Astrocyte (in vitro differentiated cells and primary cell): ENCODE results near the gene DLGAP4.

ENCODE experiments used
- EZH2 ChIP-seq: IDR thresholded peaks from 2 replicates; pipeline ENCODE4 v1.6.1; 2012; ENCODE audit warnings: mild to moderate bottlenecking, low read length, inconsistent platforms; ENCODE audit not compliant: insufficient read depth
- TF ChIP-seq, protein P1 (sequence below): IDR thresholded peaks from 2 replicates; pipeline ENCODE4 v1.5.1; 2011; ENCODE audit warnings: low read depth, mild to moderate bottlenecking, inconsistent platforms, low read length, moderate library complexity; ENCODE audit not compliant: insufficient read depth

DNA sequence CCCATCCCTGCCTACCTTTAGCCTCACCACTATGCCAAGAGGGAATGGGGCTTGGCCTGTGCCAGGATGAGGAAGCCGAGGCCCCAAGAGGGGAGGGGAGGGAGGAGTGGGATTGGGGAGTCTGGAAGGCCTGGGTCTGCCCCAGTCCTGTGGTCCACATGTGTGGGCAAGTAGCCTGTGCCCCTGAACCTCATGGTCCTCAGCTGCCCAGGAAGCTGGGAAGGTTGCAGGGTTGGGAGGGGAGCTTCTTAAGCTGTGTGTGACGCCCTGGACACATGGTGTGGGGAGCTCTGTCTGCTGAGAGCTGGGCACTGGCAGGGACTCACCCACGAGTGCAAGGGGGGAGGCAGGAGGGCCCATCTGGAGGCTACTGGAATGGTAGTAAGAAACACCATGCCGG, 31.7 kb downstream of the DLGAP4 start:
- TF ChIP-seq, protein P1, sequence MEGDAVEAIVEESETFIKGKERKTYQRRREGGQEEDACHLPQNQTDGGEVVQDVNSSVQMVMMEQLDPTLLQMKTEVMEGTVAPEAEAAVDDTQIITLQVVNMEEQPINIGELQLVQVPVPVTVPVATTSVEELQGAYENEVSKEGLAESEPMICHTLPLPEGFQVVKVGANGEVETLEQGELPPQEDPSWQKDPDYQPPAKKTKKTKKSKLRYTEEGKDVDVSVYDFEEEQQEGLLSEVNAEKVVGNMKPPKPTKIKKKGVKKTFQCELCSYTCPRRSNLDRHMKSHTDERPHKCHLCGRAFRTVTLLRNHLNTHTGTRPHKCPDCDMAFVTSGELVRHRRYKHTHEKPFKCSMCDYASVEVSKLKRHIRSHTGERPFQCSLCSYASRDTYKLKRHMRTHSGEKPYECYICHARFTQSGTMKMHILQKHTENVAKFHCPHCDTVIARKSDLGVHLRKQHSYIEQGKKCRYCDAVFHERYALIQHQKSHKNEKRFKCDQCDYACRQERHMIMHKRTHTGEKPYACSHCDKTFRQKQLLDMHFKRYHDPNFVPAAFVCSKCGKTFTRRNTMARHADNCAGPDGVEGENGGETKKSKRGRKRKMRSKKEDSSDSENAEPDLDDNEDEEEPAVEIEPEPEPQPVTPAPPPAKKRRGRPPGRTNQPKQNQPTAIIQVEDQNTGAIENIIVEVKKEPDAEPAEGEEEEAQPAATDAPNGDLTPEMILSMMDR, result no peak
- TF ChIP-seq EZH2, result no peak
